ENCODE measurements around the gene RANBP17. TPM values are rescaled to one million over a fixed set of nuclear protein-coding genes. Genes with fewer than 3 reads are reported as not detected.

Gene RANBP17
- total RNA-seq, 4 donors from 2014 or later, result 0.55 to 3.0 (median 1.5) TPM

DNA sequence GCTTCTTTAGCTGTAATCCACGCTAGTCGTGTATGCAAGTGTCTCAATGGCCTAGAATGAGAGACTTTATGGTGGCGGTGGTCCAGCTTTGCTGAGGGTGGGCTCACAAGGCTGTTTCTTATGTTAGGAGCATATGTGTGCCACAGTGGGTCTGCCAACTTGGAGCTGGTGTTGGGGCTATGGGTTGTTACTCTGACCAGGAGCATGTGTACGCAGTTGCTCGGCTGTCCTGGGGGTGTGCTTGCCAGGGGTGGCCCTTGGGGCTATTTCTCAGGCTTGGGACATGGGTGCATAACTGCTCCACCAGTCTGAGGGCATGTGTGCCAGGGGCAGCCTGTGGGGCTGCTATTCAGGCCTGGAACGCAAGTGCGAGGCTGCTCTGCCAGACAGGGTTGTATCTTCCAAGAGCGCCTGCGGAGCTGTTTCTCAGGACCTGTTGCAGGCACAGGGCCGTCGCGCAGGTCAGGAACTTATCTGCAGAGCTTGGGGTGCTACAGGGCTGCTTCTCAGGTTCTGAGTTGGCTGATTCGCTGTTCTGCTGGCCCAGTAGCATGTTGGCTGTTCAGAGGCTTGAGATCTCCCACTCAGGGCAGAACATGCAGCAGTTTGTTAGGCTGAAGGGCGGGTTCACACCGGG is 259.3 kb downstream of the RANBP17 start:
- Histone ChIP-seq H3K36me3 (no peaks in the 10 kb centered on the region), H3K27ac (no peak overlapping the region), H3K27me3 (no peaks in the 10 kb centered on the region), H3K9me3 (peaks cover 3% of the 10 kb centered on the region), H3K4me3 (no peak overlapping the region), H3K4me1 (no peaks in the 10 kb centered on the region)
- 92% methylated on average over 15 of the region's 15 CpGs for WGBS
- TF ChIP-seq POLR2AphosphoS5 (IDR thresholded peaks at IDR 0.05) (no peak), POLR2A (IDR thresholded peaks at IDR 0.05) (no peak), EP300 (IDR thresholded peaks at IDR 0.05) (no peak)
- TF ChIP-seq, protein P1, sequence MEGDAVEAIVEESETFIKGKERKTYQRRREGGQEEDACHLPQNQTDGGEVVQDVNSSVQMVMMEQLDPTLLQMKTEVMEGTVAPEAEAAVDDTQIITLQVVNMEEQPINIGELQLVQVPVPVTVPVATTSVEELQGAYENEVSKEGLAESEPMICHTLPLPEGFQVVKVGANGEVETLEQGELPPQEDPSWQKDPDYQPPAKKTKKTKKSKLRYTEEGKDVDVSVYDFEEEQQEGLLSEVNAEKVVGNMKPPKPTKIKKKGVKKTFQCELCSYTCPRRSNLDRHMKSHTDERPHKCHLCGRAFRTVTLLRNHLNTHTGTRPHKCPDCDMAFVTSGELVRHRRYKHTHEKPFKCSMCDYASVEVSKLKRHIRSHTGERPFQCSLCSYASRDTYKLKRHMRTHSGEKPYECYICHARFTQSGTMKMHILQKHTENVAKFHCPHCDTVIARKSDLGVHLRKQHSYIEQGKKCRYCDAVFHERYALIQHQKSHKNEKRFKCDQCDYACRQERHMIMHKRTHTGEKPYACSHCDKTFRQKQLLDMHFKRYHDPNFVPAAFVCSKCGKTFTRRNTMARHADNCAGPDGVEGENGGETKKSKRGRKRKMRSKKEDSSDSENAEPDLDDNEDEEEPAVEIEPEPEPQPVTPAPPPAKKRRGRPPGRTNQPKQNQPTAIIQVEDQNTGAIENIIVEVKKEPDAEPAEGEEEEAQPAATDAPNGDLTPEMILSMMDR (IDR thresholded peaks at IDR 0.05), result no peak
- no peak for DNase-seq (ENCODE audit: low spot score in 2 of 2)

DNA sequence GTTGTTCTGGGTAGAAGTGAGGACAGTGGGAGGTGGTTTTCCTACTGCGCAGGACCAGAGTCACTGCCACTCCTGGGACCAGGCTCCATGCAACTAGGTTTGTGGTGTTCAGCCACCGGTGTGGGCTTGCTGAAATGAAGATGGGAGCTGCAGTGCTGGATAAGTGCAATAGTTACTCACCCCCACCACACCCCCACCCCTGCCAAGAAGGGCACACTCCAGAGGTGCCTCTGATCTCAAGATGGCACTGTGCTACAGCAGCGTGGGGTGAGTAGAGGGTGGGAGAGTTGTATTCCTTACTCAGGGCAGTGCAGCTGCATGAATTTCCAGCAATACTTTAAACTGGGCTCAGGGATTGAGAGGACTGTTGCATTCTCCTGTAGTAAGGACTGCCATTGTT is 259.8 kb downstream of the RANBP17 start:
- H3K4me3 ChIP-seq, result no peak overlapping the region
- no peaks in the 10 kb centered on the region for H3K36me3 ChIP-seq
- H3K9me3 ChIP-seq, result peaks cover 3% of the 10 kb centered on the region
- no peak for DNase-seq (ENCODE audit: low spot score in 2 of 2)
- H3K27me3 ChIP-seq, result no peaks in the 10 kb centered on the region
- no peak overlapping the region for H3K27ac ChIP-seq
- no peak for TF ChIP-seq POLR2A (IDR thresholded peaks at IDR 0.05)
- TF ChIP-seq EP300 (IDR thresholded peaks at IDR 0.05), result no peak
- TF ChIP-seq POLR2AphosphoS5 (IDR thresholded peaks at IDR 0.05), result no peak
- TF ChIP-seq, protein P1 (IDR thresholded peaks at IDR 0.05), result no peak
- WGBS, result 86% methylated on average over 2 of the region's 3 CpGs
- no peaks in the 10 kb centered on the region for H3K4me1 ChIP-seq

DNA sequence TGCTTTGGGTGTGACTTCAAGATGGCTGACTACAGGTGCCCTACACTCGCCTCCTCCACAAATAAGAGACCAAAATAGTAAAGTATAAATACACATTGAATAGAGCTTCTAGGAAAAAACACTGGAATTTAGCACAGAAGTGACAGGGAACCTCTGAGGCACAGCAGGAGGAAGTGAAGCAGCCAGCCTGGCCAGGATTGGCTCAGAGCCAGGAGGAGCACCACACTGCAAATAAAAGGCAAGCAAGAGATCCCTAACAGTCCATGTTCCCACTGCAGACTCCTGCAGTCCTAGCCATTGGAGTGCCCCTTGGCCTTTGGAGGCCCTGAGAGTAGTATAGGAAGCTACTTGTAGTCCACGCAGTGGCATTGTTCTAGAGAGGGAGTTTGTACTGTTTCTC is 260.6 kb downstream of the RANBP17 start:
- Histone ChIP-seq H3K4me3 (no peak overlapping the region), H3K9me3 (peaks cover 3% of the 10 kb centered on the region), H3K4me1 (no peaks in the 10 kb centered on the region), H3K36me3 (no peaks in the 10 kb centered on the region), H3K27ac (no peak overlapping the region), H3K27me3 (no peaks in the 10 kb centered on the region)
- WGBS, result 73% methylated on average over 2 of the region's 2 CpGs
- TF ChIP-seq POLR2A (IDR thresholded peaks at IDR 0.05), result no peak
- TF ChIP-seq, protein P1 (IDR thresholded peaks at IDR 0.05), result no peak
- TF ChIP-seq POLR2AphosphoS5 (IDR thresholded peaks at IDR 0.05), result no peak
- TF ChIP-seq EP300 (IDR thresholded peaks at IDR 0.05), result no peak
- no peak for DNase-seq (ENCODE audit: low spot score in 2 of 2)

DNA sequence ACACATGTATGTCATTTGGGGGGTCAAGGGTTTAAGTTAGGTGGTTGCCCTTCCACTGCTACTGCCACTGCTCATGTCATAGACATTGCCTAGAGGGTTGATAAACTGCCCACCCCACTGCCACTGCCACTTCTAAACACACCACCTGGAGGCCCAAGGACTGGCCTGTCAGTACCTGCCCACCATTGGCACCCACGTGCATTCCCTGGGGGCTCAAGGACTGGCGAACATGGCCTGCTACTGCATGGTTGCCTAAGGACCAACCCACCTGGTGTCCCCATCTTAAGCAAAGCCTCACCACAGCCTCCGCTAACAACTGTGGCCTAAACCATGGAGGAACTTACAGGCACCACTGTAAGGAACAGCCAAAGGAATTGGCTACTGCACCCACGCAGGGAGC is 261.6 kb downstream of the RANBP17 start:
- no peak overlapping the region for H3K27ac ChIP-seq
- DNase-seq (ENCODE audit: low spot score in 2 of 2), result no peak
- WGBS, result 91% methylated on average over 3 of the region's 4 CpGs

DNA sequence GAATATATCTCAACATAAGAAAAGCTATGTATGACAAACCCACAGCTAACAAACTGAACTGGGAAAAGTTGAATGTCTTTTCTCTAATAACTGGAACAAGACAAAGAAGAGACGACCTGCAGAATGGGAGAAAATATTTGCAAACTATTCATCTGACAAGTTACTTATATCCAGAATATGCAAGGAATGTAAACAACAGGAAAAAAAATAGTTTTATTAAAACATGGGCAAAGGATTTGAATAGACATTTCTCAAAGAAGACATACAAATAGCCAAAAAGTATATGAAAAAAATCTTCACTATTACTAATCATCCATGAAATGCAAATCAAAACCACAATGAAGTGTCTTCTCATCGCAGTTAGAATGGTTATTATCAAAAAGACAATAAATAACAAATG is 265.5 kb downstream of the RANBP17 start:
- WGBS, result 81% methylated on average over 2 of the region's 2 CpGs
- no peaks in the 10 kb centered on the region for H3K27me3 ChIP-seq
- no peak for DNase-seq (ENCODE audit: low spot score in 2 of 2)
- H3K9me3 ChIP-seq, result peaks cover 3% of the 10 kb centered on the region
- no peak overlapping the region for H3K4me3 ChIP-seq
- no peaks in the 10 kb centered on the region for H3K4me1 ChIP-seq
- H3K27ac ChIP-seq, result no peak overlapping the region
- TF ChIP-seq POLR2AphosphoS5 (IDR thresholded peaks at IDR 0.05), result no peak
- no peak for TF ChIP-seq EP300 (IDR thresholded peaks at IDR 0.05)
- TF ChIP-seq, protein P1 (IDR thresholded peaks at IDR 0.05), result no peak
- no peak for TF ChIP-seq POLR2A (IDR thresholded peaks at IDR 0.05)
- no peaks in the 10 kb centered on the region for H3K36me3 ChIP-seq

More for the DNA sequence above, 261.6 kb downstream of the RANBP17 start:
- no peaks in the 10 kb centered on the region for H3K36me3 ChIP-seq
- TF ChIP-seq, protein P1 (IDR thresholded peaks at IDR 0.05), result no peak
- no peak for TF ChIP-seq POLR2A (IDR thresholded peaks at IDR 0.05)
- no peak for TF ChIP-seq EP300 (IDR thresholded peaks at IDR 0.05)
- no peak for TF ChIP-seq POLR2AphosphoS5 (IDR thresholded peaks at IDR 0.05)
- H3K4me3 ChIP-seq, result no peak overlapping the region
- no peaks in the 10 kb centered on the region for H3K27me3 ChIP-seq
- no peaks in the 10 kb centered on the region for H3K4me1 ChIP-seq
- peaks cover 3% of the 10 kb centered on the region for H3K9me3 ChIP-seq
